ENCODE measurements around the gene PYDC1.

DNA sequence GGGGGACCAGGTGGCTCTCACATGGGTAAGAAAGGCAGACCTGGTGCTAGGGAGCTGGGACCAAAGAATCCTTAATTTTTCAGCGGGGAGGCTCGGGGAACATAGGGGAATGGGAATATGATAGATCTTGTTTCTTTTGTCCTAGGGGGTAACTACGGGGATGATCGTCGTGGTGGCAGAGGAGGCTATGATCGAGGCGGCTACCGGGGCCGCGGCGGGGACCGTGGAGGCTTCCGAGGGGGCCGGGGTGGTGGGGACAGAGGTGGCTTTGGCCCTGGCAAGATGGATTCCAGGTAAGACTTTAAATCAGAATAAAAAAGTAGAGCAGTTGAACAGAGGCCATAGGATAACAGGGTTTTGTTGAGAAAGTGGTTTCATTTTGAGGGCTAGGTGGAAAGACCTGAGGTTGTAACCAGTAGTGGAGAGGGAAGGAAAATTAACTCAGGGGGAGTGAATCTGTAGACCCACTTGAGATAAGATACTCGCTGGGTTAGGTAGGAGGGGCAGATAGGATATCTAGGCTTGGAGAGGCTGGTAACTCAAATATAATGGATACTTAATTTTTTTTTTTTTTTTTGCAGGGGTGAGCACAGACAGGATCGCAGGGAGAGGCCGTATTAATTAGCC, 26.0 kb downstream of the PYDC1 start:
- no peak for TF ChIP-seq EZH2 (IDR thresholded peaks at IDR 0.05; ENCODE audit: borderline replicate concordance, low read depth, low read length, severe bottlenecking)
- TF ChIP-seq, protein P1, sequence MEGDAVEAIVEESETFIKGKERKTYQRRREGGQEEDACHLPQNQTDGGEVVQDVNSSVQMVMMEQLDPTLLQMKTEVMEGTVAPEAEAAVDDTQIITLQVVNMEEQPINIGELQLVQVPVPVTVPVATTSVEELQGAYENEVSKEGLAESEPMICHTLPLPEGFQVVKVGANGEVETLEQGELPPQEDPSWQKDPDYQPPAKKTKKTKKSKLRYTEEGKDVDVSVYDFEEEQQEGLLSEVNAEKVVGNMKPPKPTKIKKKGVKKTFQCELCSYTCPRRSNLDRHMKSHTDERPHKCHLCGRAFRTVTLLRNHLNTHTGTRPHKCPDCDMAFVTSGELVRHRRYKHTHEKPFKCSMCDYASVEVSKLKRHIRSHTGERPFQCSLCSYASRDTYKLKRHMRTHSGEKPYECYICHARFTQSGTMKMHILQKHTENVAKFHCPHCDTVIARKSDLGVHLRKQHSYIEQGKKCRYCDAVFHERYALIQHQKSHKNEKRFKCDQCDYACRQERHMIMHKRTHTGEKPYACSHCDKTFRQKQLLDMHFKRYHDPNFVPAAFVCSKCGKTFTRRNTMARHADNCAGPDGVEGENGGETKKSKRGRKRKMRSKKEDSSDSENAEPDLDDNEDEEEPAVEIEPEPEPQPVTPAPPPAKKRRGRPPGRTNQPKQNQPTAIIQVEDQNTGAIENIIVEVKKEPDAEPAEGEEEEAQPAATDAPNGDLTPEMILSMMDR (IDR thresholded peaks at IDR 0.05; ENCODE audit: borderline replicate concordance, extremely low read depth, low read length, poor library complexity, severe bottlenecking), result no peak

Measured in DND-41 (cell line).